ENCODE data around the gene ATG16L1. TPM values are rescaled to one million over a fixed set of nuclear protein-coding genes. Genes with fewer than 3 reads are reported as not detected.

Gene ATG16L1
- total and polyA plus RNA-seq, 10 of the 15 experiments (the other 5 are each of a cell fraction or from before 2014, with no cell fraction given) = 5.2 to 26.6 (median 15.6) TPM

DNA sequence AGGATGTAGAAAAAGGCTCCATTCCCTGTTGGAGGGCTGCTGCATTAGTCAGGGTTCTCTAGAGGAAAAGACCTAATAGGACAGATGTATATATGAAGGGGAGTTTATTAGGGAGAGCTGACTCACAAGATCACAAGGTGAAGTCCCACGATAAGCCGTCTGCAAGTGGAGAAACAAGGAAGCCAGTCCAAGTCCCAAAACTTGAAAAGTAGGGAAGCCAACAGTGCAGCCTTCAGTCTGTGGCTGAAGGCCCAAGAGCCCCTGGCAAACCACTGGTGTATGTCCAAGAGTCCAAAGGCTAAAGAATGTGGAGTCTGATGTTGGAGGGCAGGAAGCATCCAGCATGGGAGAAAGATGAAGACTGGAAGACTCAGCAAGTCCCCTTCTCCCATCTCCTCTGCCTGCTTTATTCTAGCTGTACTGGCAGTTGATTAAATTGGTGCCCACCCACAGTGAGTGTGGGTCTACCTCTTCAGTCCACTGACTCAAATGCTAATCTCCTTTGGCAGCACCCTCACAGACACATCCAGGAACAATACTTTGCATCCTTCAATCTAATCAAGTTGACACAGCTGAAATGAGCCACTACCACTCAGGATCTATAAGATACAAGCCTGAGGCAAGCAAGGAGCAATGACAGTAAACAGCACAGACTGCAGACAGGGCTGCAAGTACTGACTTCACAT lies 30.0 kb upstream of the ATG16L1 start:
- intact Hi-C loops (cut with micrococcal nuclease; ENCODE audit: unreplicated experiment) (loop anchor here (2.0 kb wide), 1 partner anchor 19 kb away; no protein-coding TSS in a partner anchor), in situ Hi-C loops (cut with MboI) (no loop called here)
- CTCF ChIA-PET = interaction anchor here (1.0 kb wide), 1 partner anchor 19 kb away, joined by 3 read pairs; no protein-coding TSS in a partner anchor
- no peak overlapping the region for H3K27ac ChIP-seq (ENCODE audit: control insufficient read depth, insufficient read depth)
- H3K27me3 ChIP-seq (replicated peaks in 1 of 2; ENCODE audit: control insufficient read depth in 2 of 2, insufficient read depth in 2 of 2, low read length in 1 of 2) = no peaks in the 10 kb centered on the region
- no TSS peak for BruUV-seq (replicated peaks)
- no peak for FAIRE-seq
- no peaks in the 10 kb centered on the region for H4K20me1 ChIP-seq (ENCODE audit: control insufficient read depth, insufficient read depth)
- 92% methylated on average over 2 of the region's 2 CpGs for WGBS (ENCODE audit: insufficient coverage, insufficient replicate concordance, low lambda C conversion rate, missing lambda C conversion rate)
- no peak overlapping the region for H3K4me2 ChIP-seq (ENCODE audit: control insufficient read depth, insufficient read depth)
- H3K4me1 ChIP-seq (ENCODE audit: control insufficient read depth, insufficient read depth, low read length) = peaks cover 25% of the 10 kb centered on the region
- no peak for ATAC-seq
- H3K36me3 ChIP-seq (ENCODE audit: control insufficient read depth in 2 of 2, insufficient read depth in 2 of 2, low read length in 1 of 2) = no peaks in the 10 kb centered on the region
- no peak overlapping the region for H3K4me3 ChIP-seq
- SMC1A ChIA-PET (ENCODE audit: uncharacterized antibody, unreplicated experiment) = interaction anchor here (0.9 kb wide), 1 partner anchor 29 kb away, joined by 3 read pairs; no protein-coding TSS in a partner anchor
- no peaks in the 10 kb centered on the region for H3K79me2 ChIP-seq (ENCODE audit: control insufficient read depth, insufficient read depth, low read length)
- RAD21 ChIA-PET (ENCODE audit: unreplicated experiment) = interaction anchor here (0.5 to 2.9 kb wide), 2 partner anchors 29 to 105 kb away, joined by 3 to 34 read pairs; partner anchors contain the start of gene ATG16L1
- POLR2A ChIA-PET = interaction anchor here (0.5 to 0.6 kb wide), 2 partner anchors 8 to 34 kb away, joined by 3 read pairs; no protein-coding TSS in a partner anchor
- DNase-seq (ENCODE audit: low read depth, low spot score) = no peak
- H3K9ac ChIP-seq (ENCODE audit: control insufficient read depth, insufficient read depth, low read length) = no peak overlapping the region
- H3K9me3 ChIP-seq (replicated peaks; ENCODE audit: control insufficient read depth, insufficient read depth, low read length) = no peaks in the 10 kb centered on the region; the same call in 2 of the 3 replicates
- H2AFZ ChIP-seq (ENCODE audit: control insufficient read depth, low read depth, low read length) = no peak overlapping the region
- TF ChIP-seq EED (IDR thresholded peaks at IDR 0.05; ENCODE audit: low read depth) (no peak), TCF12 (IDR thresholded peaks at IDR 0.05; ENCODE audit: low read depth, low read length) (no peak), ZNF217 (IDR thresholded peaks at IDR 0.05) (no peak), NFIC (IDR thresholded peaks at IDR 0.05; ENCODE audit: low read depth, low read length) (no peak), SIX5 (IDR thresholded peaks at IDR 0.05; ENCODE audit: low read depth, low read length, severe bottlenecking) (no peak)
- TF ChIP-seq, protein P1, sequence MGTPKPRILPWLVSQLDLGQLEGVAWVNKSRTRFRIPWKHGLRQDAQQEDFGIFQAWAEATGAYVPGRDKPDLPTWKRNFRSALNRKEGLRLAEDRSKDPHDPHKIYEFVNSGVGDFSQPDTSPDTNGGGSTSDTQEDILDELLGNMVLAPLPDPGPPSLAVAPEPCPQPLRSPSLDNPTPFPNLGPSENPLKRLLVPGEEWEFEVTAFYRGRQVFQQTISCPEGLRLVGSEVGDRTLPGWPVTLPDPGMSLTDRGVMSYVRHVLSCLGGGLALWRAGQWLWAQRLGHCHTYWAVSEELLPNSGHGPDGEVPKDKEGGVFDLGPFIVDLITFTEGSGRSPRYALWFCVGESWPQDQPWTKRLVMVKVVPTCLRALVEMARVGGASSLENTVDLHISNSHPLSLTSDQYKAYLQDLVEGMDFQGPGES (IDR thresholded peaks at IDR 0.05) = no peak
- TF ChIP-seq, protein P2, sequence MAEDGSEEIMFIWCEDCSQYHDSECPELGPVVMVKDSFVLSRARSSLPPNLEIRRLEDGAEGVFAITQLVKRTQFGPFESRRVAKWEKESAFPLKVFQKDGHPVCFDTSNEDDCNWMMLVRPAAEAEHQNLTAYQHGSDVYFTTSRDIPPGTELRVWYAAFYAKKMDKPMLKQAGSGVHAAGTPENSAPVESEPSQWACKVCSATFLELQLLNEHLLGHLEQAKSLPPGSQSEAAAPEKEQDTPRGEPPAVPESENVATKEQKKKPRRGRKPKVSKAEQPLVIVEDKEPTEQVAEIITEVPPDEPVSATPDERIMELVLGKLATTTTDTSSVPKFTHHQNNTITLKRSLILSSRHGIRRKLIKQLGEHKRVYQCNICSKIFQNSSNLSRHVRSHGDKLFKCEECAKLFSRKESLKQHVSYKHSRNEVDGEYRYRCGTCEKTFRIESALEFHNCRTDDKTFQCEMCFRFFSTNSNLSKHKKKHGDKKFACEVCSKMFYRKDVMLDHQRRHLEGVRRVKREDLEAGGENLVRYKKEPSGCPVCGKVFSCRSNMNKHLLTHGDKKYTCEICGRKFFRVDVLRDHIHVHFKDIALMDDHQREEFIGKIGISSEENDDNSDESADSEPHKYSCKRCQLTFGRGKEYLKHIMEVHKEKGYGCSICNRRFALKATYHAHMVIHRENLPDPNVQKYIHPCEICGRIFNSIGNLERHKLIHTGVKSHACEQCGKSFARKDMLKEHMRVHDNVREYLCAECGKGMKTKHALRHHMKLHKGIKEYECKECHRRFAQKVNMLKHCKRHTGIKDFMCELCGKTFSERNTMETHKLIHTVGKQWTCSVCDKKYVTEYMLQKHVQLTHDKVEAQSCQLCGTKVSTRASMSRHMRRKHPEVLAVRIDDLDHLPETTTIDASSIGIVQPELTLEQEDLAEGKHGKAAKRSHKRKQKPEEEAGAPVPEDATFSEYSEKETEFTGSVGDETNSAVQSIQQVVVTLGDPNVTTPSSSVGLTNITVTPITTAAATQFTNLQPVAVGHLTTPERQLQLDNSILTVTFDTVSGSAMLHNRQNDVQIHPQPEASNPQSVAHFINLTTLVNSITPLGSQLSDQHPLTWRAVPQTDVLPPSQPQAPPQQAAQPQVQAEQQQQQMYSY (CRISPR knock-in tag; IDR thresholded peaks at IDR 0.05) = no peak
- TF ChIP-seq, protein P3, sequence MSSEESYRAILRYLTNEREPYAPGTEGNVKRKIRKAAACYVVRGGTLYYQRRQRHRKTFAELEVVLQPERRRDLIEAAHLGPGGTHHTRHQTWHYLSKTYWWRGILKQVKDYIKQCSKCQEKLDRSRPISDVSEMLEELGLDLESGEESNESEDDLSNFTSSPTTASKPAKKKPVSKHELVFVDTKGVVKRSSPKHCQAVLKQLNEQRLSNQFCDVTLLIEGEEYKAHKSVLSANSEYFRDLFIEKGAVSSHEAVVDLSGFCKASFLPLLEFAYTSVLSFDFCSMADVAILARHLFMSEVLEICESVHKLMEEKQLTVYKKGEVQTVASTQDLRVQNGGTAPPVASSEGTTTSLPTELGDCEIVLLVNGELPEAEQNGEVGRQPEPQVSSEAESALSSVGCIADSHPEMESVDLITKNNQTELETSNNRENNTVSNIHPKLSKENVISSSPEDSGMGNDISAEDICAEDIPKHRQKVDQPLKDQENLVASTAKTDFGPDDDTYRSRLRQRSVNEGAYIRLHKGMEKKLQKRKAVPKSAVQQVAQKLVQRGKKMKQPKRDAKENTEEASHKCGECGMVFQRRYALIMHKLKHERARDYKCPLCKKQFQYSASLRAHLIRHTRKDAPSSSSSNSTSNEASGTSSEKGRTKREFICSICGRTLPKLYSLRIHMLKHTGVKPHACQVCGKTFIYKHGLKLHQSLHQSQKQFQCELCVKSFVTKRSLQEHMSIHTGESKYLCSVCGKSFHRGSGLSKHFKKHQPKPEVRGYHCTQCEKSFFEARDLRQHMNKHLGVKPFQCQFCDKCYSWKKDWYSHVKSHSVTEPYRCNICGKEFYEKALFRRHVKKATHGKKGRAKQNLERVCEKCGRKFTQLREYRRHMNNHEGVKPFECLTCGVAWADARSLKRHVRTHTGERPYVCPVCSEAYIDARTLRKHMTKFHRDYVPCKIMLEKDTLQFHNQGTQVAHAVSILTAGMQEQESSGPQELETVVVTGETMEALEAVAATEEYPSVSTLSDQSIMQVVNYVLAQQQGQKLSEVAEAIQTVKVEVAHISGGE (CRISPR knock-in tag; IDR thresholded peaks at IDR 0.05) = no peak
- TF ChIP-seq, protein P4, sequence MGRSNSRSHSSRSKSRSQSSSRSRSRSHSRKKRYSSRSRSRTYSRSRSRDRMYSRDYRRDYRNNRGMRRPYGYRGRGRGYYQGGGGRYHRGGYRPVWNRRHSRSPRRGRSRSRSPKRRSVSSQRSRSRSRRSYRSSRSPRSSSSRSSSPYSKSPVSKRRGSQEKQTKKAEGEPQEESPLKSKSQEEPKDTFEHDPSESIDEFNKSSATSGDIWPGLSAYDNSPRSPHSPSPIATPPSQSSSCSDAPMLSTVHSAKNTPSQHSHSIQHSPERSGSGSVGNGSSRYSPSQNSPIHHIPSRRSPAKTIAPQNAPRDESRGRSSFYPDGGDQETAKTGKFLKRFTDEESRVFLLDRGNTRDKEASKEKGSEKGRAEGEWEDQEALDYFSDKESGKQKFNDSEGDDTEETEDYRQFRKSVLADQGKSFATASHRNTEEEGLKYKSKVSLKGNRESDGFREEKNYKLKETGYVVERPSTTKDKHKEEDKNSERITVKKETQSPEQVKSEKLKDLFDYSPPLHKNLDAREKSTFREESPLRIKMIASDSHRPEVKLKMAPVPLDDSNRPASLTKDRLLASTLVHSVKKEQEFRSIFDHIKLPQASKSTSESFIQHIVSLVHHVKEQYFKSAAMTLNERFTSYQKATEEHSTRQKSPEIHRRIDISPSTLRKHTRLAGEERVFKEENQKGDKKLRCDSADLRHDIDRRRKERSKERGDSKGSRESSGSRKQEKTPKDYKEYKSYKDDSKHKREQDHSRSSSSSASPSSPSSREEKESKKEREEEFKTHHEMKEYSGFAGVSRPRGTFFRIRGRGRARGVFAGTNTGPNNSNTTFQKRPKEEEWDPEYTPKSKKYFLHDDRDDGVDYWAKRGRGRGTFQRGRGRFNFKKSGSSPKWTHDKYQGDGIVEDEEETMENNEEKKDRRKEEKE (IDR thresholded peaks at IDR 0.05) = no peak
